PC-3 (cell line): ENCODE results near the gene SNIP1.
"Not testable (repeated sequence)": the region's sequence is repeated elsewhere in the genome, so short reads cannot be mapped to it uniquely, and the experiment has no call there.

ENCODE experiments used
- EZH2 ChIP-seq: fragments of 300-600 bp; sonication (generic); IDR thresholded peaks from one replicate; pipeline ENCODE4 v1.6.1; 2017; ENCODE audit warnings: antibody characterized with exemption, mild to moderate bottlenecking, low read length; ENCODE audit not compliant: unreplicated experiment
- TF ChIP-seq, protein P1 (sequence below): fragments of 300-600 bp; sonication (generic); conservative IDR thresholded peaks from 2 replicates; pipeline ENCODE4 v1.5.1; 2017; ENCODE audit warnings: antibody characterized with exemption, low read depth, mild to moderate bottlenecking, low read length

DNA sequence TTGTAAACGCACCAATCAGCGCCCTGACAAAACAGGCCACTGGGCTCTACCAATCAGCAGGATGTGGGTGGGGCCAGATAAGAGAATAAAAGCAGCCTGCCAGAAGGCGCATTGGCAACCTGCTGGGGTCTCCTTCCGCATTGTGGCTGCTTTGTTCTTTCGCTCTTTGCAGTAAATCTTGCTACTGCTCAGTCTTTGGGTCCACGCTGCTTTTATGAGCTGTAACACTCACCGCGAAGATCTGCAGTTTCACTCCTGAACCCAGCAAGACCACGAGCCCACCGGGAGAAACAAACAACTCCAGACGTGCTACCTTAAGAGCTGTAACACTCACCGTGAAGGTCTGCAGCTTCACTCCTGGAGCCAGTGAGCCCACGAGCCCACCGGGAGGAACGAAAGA is 35.2 kb downstream of the SNIP1 start:
- TF ChIP-seq, protein P1, sequence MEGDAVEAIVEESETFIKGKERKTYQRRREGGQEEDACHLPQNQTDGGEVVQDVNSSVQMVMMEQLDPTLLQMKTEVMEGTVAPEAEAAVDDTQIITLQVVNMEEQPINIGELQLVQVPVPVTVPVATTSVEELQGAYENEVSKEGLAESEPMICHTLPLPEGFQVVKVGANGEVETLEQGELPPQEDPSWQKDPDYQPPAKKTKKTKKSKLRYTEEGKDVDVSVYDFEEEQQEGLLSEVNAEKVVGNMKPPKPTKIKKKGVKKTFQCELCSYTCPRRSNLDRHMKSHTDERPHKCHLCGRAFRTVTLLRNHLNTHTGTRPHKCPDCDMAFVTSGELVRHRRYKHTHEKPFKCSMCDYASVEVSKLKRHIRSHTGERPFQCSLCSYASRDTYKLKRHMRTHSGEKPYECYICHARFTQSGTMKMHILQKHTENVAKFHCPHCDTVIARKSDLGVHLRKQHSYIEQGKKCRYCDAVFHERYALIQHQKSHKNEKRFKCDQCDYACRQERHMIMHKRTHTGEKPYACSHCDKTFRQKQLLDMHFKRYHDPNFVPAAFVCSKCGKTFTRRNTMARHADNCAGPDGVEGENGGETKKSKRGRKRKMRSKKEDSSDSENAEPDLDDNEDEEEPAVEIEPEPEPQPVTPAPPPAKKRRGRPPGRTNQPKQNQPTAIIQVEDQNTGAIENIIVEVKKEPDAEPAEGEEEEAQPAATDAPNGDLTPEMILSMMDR: not testable (repeated sequence)
- TF ChIP-seq EZH2: not testable (repeated sequence)
